ENCODE measurements around the gene NRDE2. TPM values are rescaled to one million over a fixed set of nuclear protein-coding genes. Genes with fewer than 3 reads are reported as not detected.

Gene NRDE2
- total RNA-seq, 2 donors from 2014 or later, result 26.4 to 37.3 TPM

- Mint-ChIP-seq H3K4me3 (no peak overlapping the region), H3K4me1 (peaks cover 32% of the 10 kb centered on the region), H3K27me3 (no peaks in the 10 kb centered on the region), H3K36me3 (ENCODE audit: low read depth) (peaks cover 92% of the 10 kb centered on the region), H3K27ac (peak overlapping the region; percentile 30), H3K9me3 (no peaks in the 10 kb centered on the region)
- ATAC-seq (replicated peaks), result no peak
Measured at GRCh38 chr14:90277581-90278198, 54.1 kb downstream of the NRDE2 start.

- peak overlapping the region; percentile 99 for H3K27ac Mint-ChIP-seq
- ATAC-seq (replicated peaks), result peak; percentile 72
- H3K36me3 Mint-ChIP-seq (ENCODE audit: low read depth), result peaks cover 92% of the 10 kb centered on the region
- H3K4me3 Mint-ChIP-seq, result peak overlapping the region; percentile 90
- peaks cover 32% of the 10 kb centered on the region for H3K4me1 Mint-ChIP-seq
- H3K27me3 Mint-ChIP-seq, result no peaks in the 10 kb centered on the region
- H3K9me3 Mint-ChIP-seq, result no peaks in the 10 kb centered on the region
Measured at GRCh38 chr14:90276646-90277367, 54.9 kb downstream of the NRDE2 start.

GRCh38 chr14:90275820-90276219 is 55.9 kb downstream of the NRDE2 start:
- peak overlapping the region; percentile 99 for H3K27ac Mint-ChIP-seq
- peak overlapping the region; percentile 90 for H3K4me3 Mint-ChIP-seq
- H3K27me3 Mint-ChIP-seq, result no peaks in the 10 kb centered on the region
- ATAC-seq (replicated peaks), result peak; percentile 82
- peaks cover 95% of the 10 kb centered on the region for H3K36me3 Mint-ChIP-seq (ENCODE audit: low read depth)
- no peaks in the 10 kb centered on the region for H3K9me3 Mint-ChIP-seq
- peaks cover 32% of the 10 kb centered on the region for H3K4me1 Mint-ChIP-seq

GRCh38 chr14:90275458-90275814 is 56.3 kb downstream of the NRDE2 start:
- Mint-ChIP-seq H3K9me3 (no peaks in the 10 kb centered on the region), H3K4me3 (peak overlapping the region; percentile 90), H3K4me1 (peaks cover 32% of the 10 kb centered on the region), H3K27ac (peak overlapping the region; percentile 99), H3K36me3 (ENCODE audit: low read depth) (peaks cover 95% of the 10 kb centered on the region), H3K27me3 (no peaks in the 10 kb centered on the region)
- no peak for ATAC-seq (replicated peaks)

- H3K27ac Mint-ChIP-seq, result peak overlapping the region; percentile 99
- H3K27me3 Mint-ChIP-seq, result no peaks in the 10 kb centered on the region
- peak overlapping the region; percentile 90 for H3K4me3 Mint-ChIP-seq
- H3K9me3 Mint-ChIP-seq, result no peaks in the 10 kb centered on the region
- H3K36me3 Mint-ChIP-seq (ENCODE audit: low read depth), result peaks cover 95% of the 10 kb centered on the region
- peaks cover 32% of the 10 kb centered on the region for H3K4me1 Mint-ChIP-seq
- peak; percentile 74 for ATAC-seq (replicated peaks)
Measured at GRCh38 chr14:90274808-90275457, 56.8 kb downstream of the NRDE2 start.

- Mint-ChIP-seq H3K27me3 (no peaks in the 10 kb centered on the region), H3K4me3 (peak overlapping the region; percentile 90), H3K27ac (peak overlapping the region; percentile 99), H3K4me1 (peaks cover 32% of the 10 kb centered on the region), H3K36me3 (ENCODE audit: low read depth) (peaks cover 95% of the 10 kb centered on the region), H3K9me3 (no peaks in the 10 kb centered on the region)
- no peak for ATAC-seq (replicated peaks)
Measured at GRCh38 chr14:90274019-90274418, 57.7 kb downstream of the NRDE2 start.

- peak overlapping the region; percentile 90 for H3K4me3 Mint-ChIP-seq
- peaks cover 95% of the 10 kb centered on the region for H3K36me3 Mint-ChIP-seq (ENCODE audit: low read depth)
- no peak for ATAC-seq (replicated peaks)
- H3K4me1 Mint-ChIP-seq, result peaks cover 32% of the 10 kb centered on the region
- H3K9me3 Mint-ChIP-seq, result no peaks in the 10 kb centered on the region
- no peaks in the 10 kb centered on the region for H3K27me3 Mint-ChIP-seq
- peak overlapping the region; percentile 99 for H3K27ac Mint-ChIP-seq
Measured at GRCh38 chr14:90273532-90273931, 58.2 kb downstream of the NRDE2 start.

- Mint-ChIP-seq H3K4me1 (peaks cover 32% of the 10 kb centered on the region), H3K36me3 (ENCODE audit: low read depth) (peaks cover 98% of the 10 kb centered on the region), H3K27me3 (no peaks in the 10 kb centered on the region), H3K9me3 (no peaks in the 10 kb centered on the region), H3K27ac (no peak overlapping the region), H3K4me3 (no peak overlapping the region)
- no peak for ATAC-seq (replicated peaks)
Measured at GRCh38 chr14:90272523-90272922, 59.2 kb downstream of the NRDE2 start.

GRCh38 chr14:90268420-90268819 is 63.3 kb downstream of the NRDE2 start:
- Mint-ChIP-seq H3K27me3 (no peaks in the 10 kb centered on the region), H3K9me3 (no peaks in the 10 kb centered on the region), H3K4me3 (no peak overlapping the region), H3K27ac (peak overlapping the region; percentile 79), H3K36me3 (ENCODE audit: low read depth) (peaks cover 99% of the 10 kb centered on the region), H3K4me1 (peaks cover 5% of the 10 kb centered on the region)
- ATAC-seq (replicated peaks), result no peak

GRCh38 chr14:90266441-90267154 is 65.1 kb downstream of the NRDE2 start:
- peaks cover 100% of the 10 kb centered on the region for H3K36me3 Mint-ChIP-seq (ENCODE audit: low read depth)
- no peaks in the 10 kb centered on the region for H3K9me3 Mint-ChIP-seq
- H3K27me3 Mint-ChIP-seq, result no peaks in the 10 kb centered on the region
- peak overlapping the region; percentile 17 for H3K27ac Mint-ChIP-seq
- H3K4me3 Mint-ChIP-seq, result no peak overlapping the region
- peaks cover 5% of the 10 kb centered on the region for H3K4me1 Mint-ChIP-seq
- no peak for ATAC-seq (replicated peaks)

GRCh38 chr14:90263748-90264449 is 67.8 kb downstream of the NRDE2 start:
- Mint-ChIP-seq H3K4me1 (peaks cover 6% of the 10 kb centered on the region), H3K27me3 (no peaks in the 10 kb centered on the region), H3K9me3 (no peaks in the 10 kb centered on the region), H3K4me3 (peak overlapping the region; percentile 12), H3K36me3 (ENCODE audit: low read depth) (peaks cover 99% of the 10 kb centered on the region), H3K27ac (peak overlapping the region; percentile 78)
- ATAC-seq (replicated peaks), result peak; percentile 58

- peaks cover 19% of the 10 kb centered on the region for H3K4me1 Mint-ChIP-seq
- H3K27me3 Mint-ChIP-seq, result no peaks in the 10 kb centered on the region
- H3K4me3 Mint-ChIP-seq, result peak within 1 kb of the TSS; percentile 98
- H3K27ac Mint-ChIP-seq, result peak within 1 kb of the TSS; percentile 99
- H3K36me3 Mint-ChIP-seq (ENCODE audit: low read depth), result peaks cover 54% of the 10 kb centered on the region
- peak; percentile 99 for ATAC-seq (replicated peaks)
- H3K9me3 Mint-ChIP-seq, result no peaks in the 10 kb centered on the region
Measured at GRCh38 chr14:90256354-90257131, 75.2 kb downstream of the NRDE2 start, which contains the start of gene PSMC1. TSS of gene PSMC1 (plus strand) at chr14:90256553. CDS start at chr14:90256598, 45 bp downstream.

- Mint-ChIP-seq H3K36me3 (ENCODE audit: low read depth) (peaks cover 47% of the 10 kb centered on the region), H3K4me1 (peaks cover 19% of the 10 kb centered on the region), H3K27ac (peak overlapping the region; percentile 99), H3K9me3 (no peaks in the 10 kb centered on the region), H3K27me3 (no peaks in the 10 kb centered on the region), H3K4me3 (peak overlapping the region; percentile 98)
- no peak for ATAC-seq (replicated peaks)
Measured at GRCh38 chr14:90255871-90256270, 75.9 kb downstream of the NRDE2 start.
